Measurements from ENCODE around the gene PARK7. TPM values are rescaled to one million over a fixed set of nuclear protein-coding genes. Genes with fewer than 3 reads are reported as not detected.

Gene PARK7
- total and polyA plus RNA-seq, 4 donors: 192 to 503 (median 262) TPM

GRCh38 chr1:7993593-7994479 is 32.3 kb downstream of the PARK7 start:
- 90 to 92% methylated on average over 19 of the region's 19 CpGs for WGBS, 2 donors
- intact Hi-C loops (cut with DNase I): no loop called here
- H3K9me3 ChIP-seq (ENCODE audit: control insufficient read depth, low read length): no peaks in the 10 kb centered on the region
- ATAC-seq (ENCODE audit: low FRiP score): no peak
- no peak for DNase-seq
- no peak overlapping the region for H3K27ac ChIP-seq (ENCODE audit: low read depth in 1 of 2, low read length in 2 of 2)
- H3K4me1 ChIP-seq (ENCODE audit: control insufficient read depth in 1 of 2, insufficient read depth in 2 of 2, low read length in 2 of 2): no peaks in the 10 kb centered on the region
- H3K36me3 ChIP-seq (ENCODE audit: control insufficient read depth in 1 of 2, insufficient read depth in 2 of 2, low read length in 1 of 2): no peaks in the 10 kb centered on the region
- H3K4me3 ChIP-seq (ENCODE audit: low read length in 2 of 2): no peak overlapping the region
- H3K27me3 ChIP-seq (ENCODE audit: control insufficient read depth in 1 of 2, insufficient read depth in 2 of 2, low read length in 1 of 2): no peaks in the 10 kb centered on the region

GRCh38 chr1:7994827-7995226 is 33.3 kb downstream of the PARK7 start:
- ATAC-seq (ENCODE audit: low FRiP score) (no peak), DNase-seq (no peak)
- Histone ChIP-seq H3K4me3 (ENCODE audit: low read length in 2 of 2) (no peak overlapping the region), H3K36me3 (ENCODE audit: control insufficient read depth in 1 of 2, insufficient read depth in 2 of 2, low read length in 1 of 2) (no peaks in the 10 kb centered on the region), H3K9me3 (ENCODE audit: control insufficient read depth, low read length) (no peaks in the 10 kb centered on the region), H3K4me1 (ENCODE audit: control insufficient read depth in 1 of 2, insufficient read depth in 2 of 2, low read length in 2 of 2) (no peaks in the 10 kb centered on the region), H3K27ac (ENCODE audit: low read depth in 1 of 2, low read length in 2 of 2) (no peak overlapping the region), H3K27me3 (ENCODE audit: control insufficient read depth in 1 of 2, insufficient read depth in 2 of 2, low read length in 1 of 2) (no peaks in the 10 kb centered on the region)
- 98 to 100% methylated on average over 1 of the region's 1 CpG for WGBS, 2 donors
- intact Hi-C loops (cut with DNase I): no loop called here

- H3K4me1 ChIP-seq (ENCODE audit: control insufficient read depth in 1 of 2, insufficient read depth in 2 of 2, low read length in 2 of 2): no peaks in the 10 kb centered on the region
- no peak overlapping the region for H3K4me3 ChIP-seq (ENCODE audit: low read length in 2 of 2)
- H3K36me3 ChIP-seq (ENCODE audit: control insufficient read depth in 1 of 2, insufficient read depth in 2 of 2, low read length in 1 of 2): no peaks in the 10 kb centered on the region
- DNase-seq (no peak), ATAC-seq (ENCODE audit: low FRiP score) (no peak)
- no peaks in the 10 kb centered on the region for H3K9me3 ChIP-seq (ENCODE audit: control insufficient read depth, low read length)
- no peak overlapping the region for H3K27ac ChIP-seq (ENCODE audit: low read depth in 1 of 2, low read length in 2 of 2)
- H3K27me3 ChIP-seq (ENCODE audit: control insufficient read depth in 1 of 2, insufficient read depth in 2 of 2, low read length in 1 of 2): no peaks in the 10 kb centered on the region
- intact Hi-C loops (cut with DNase I): no loop called here
- 95 to 97% methylated on average over 5 of the region's 5 CpGs for WGBS, 2 donors
These were observed 33.9 kb downstream of the PARK7 start for GRCh38 chr1:7995437-7995836.

- no peak for DNase-seq
- Histone ChIP-seq H3K27ac (ENCODE audit: low read depth in 1 of 2, low read length in 2 of 2) (no peak overlapping the region), H3K4me1 (ENCODE audit: control insufficient read depth in 1 of 2, insufficient read depth in 2 of 2, low read length in 2 of 2) (peaks cover 0 to 2% of the 10 kb centered on the region in 2 donors), H3K9me3 (ENCODE audit: control insufficient read depth, low read length) (no peaks in the 10 kb centered on the region), H3K27me3 (ENCODE audit: control insufficient read depth in 1 of 2, insufficient read depth in 2 of 2, low read length in 1 of 2) (no peaks in the 10 kb centered on the region), H3K36me3 (ENCODE audit: control insufficient read depth in 1 of 2, insufficient read depth in 2 of 2, low read length in 1 of 2) (peaks cover 0 to 2% of the 10 kb centered on the region in 2 donors), H3K4me3 (ENCODE audit: low read length in 2 of 2) (no peak overlapping the region)
- WGBS, 2 donors: 96 to 97% methylated on average over 6 of the region's 6 CpGs
- intact Hi-C loops (cut with DNase I): no loop called here
- no peak for ATAC-seq (ENCODE audit: low FRiP score)
These were observed 40.9 kb downstream of the PARK7 start for GRCh38 chr1:8002329-8002910.

GRCh38 chr1:8002921-8003320 is 41.4 kb downstream of the PARK7 start:
- no peak for ATAC-seq (ENCODE audit: low FRiP score)
- 95 to 97% methylated on average over 4 of the region's 4 CpGs for WGBS, 2 donors

GRCh38 chr1:8003438-8004112 is 42.1 kb downstream of the PARK7 start:
- Histone ChIP-seq H3K27me3 (ENCODE audit: control insufficient read depth in 1 of 2, insufficient read depth in 2 of 2, low read length in 1 of 2) (no peaks in the 10 kb centered on the region), H3K4me1 (ENCODE audit: control insufficient read depth in 1 of 2, insufficient read depth in 2 of 2, low read length in 2 of 2) (peaks cover 0 to 2% of the 10 kb centered on the region in 2 donors), H3K36me3 (ENCODE audit: control insufficient read depth in 1 of 2, insufficient read depth in 2 of 2, low read length in 1 of 2) (peaks cover 0 to 2% of the 10 kb centered on the region in 2 donors), H3K4me3 (ENCODE audit: low read length in 2 of 2) (no peak overlapping the region), H3K27ac (ENCODE audit: low read depth in 1 of 2, low read length in 2 of 2) (no peak overlapping the region), H3K9me3 (ENCODE audit: control insufficient read depth, low read length) (no peaks in the 10 kb centered on the region)
- WGBS, 2 donors: 90 to 91% methylated on average over 6 of the region's 6 CpGs
- intact Hi-C loops (cut with DNase I): no loop called here
- ATAC-seq (ENCODE audit: low FRiP score): no peak
- no peak for DNase-seq

More at GRCh38 chr1:8002921-8003320, 41.4 kb downstream of the PARK7 start:
- H3K9me3 ChIP-seq (ENCODE audit: control insufficient read depth, low read length): no peaks in the 10 kb centered on the region
- peaks cover 0 to 2% of the 10 kb centered on the region in 2 donors for H3K36me3 ChIP-seq (ENCODE audit: control insufficient read depth in 1 of 2, insufficient read depth in 2 of 2, low read length in 1 of 2)
- no peak for DNase-seq
- no peaks in the 10 kb centered on the region for H3K27me3 ChIP-seq (ENCODE audit: control insufficient read depth in 1 of 2, insufficient read depth in 2 of 2, low read length in 1 of 2)
- H3K4me3 ChIP-seq (ENCODE audit: low read length in 2 of 2): no peak overlapping the region
- intact Hi-C loops (cut with DNase I): no loop called here
- H3K27ac ChIP-seq (ENCODE audit: low read depth in 1 of 2, low read length in 2 of 2): no peak overlapping the region
- peaks cover 0 to 2% of the 10 kb centered on the region in 2 donors for H3K4me1 ChIP-seq (ENCODE audit: control insufficient read depth in 1 of 2, insufficient read depth in 2 of 2, low read length in 2 of 2)

- DNase-seq: no peak
- ATAC-seq (ENCODE audit: low FRiP score): no peak
- peaks cover 0 to 2% of the 10 kb centered on the region in 2 donors for H3K36me3 ChIP-seq (ENCODE audit: control insufficient read depth in 1 of 2, insufficient read depth in 2 of 2, low read length in 1 of 2)
- no peak overlapping the region for H3K4me3 ChIP-seq (ENCODE audit: low read length in 2 of 2)
- peak overlapping the region in 1 of 2 donors; percentile 29 for H3K27ac ChIP-seq (ENCODE audit: low read depth in 1 of 2, low read length in 2 of 2)
- intact Hi-C loops (cut with DNase I): no loop called here
- 86% methylated on average over 18 of the region's 18 CpGs for WGBS, 2 donors
- H3K27me3 ChIP-seq (ENCODE audit: control insufficient read depth in 1 of 2, insufficient read depth in 2 of 2, low read length in 1 of 2): no peaks in the 10 kb centered on the region
- no peaks in the 10 kb centered on the region for H3K9me3 ChIP-seq (ENCODE audit: control insufficient read depth, low read length)
- H3K4me1 ChIP-seq (ENCODE audit: control insufficient read depth in 1 of 2, insufficient read depth in 2 of 2, low read length in 2 of 2): peaks cover 0 to 2% of the 10 kb centered on the region in 2 donors
These were observed 42.7 kb downstream of the PARK7 start for GRCh38 chr1:8004113-8004802.

- ATAC-seq (ENCODE audit: low FRiP score) (peak; percentile 95), DNase-seq (peak; percentile 88 to 90)
- H3K4me1 ChIP-seq (ENCODE audit: control insufficient read depth in 1 of 2, insufficient read depth in 2 of 2, low read length in 2 of 2): peaks cover 0 to 2% of the 10 kb centered on the region in 2 donors
- peak overlapping the region in 1 of 2 donors; percentile 55 for H3K27ac ChIP-seq (ENCODE audit: low read depth in 1 of 2, low read length in 2 of 2)
- no peak overlapping the region for H3K4me3 ChIP-seq (ENCODE audit: low read length in 2 of 2)
- H3K9me3 ChIP-seq (ENCODE audit: control insufficient read depth, low read length): no peaks in the 10 kb centered on the region
- H3K36me3 ChIP-seq (ENCODE audit: control insufficient read depth in 1 of 2, insufficient read depth in 2 of 2, low read length in 1 of 2): peaks cover 0 to 2% of the 10 kb centered on the region in 2 donors
- no peaks in the 10 kb centered on the region for H3K27me3 ChIP-seq (ENCODE audit: control insufficient read depth in 1 of 2, insufficient read depth in 2 of 2, low read length in 1 of 2)
- intact Hi-C loops (cut with DNase I): no loop called here
- WGBS, 2 donors: 11 to 14% methylated on average over 17 of the region's 17 CpGs
These were observed 43.5 kb downstream of the PARK7 start for GRCh38 chr1:8004803-8005573.

All from aorta (tissue), 5 donors.